ENCODE measurements around the gene ZNF215. TPM values are rescaled to one million over a fixed set of nuclear protein-coding genes. Genes with fewer than 3 reads are reported as not detected.

ZNF215 gene
- total and polyA plus RNA-seq, 2 of the 8 experiments (the other 6 are each of a cell fraction or from before 2014, with no cell fraction given), result 6.4 to 17.9 TPM

- TF ChIP-seq USF2 (IDR thresholded peaks at IDR 0.05; ENCODE audit: low read length), result no peak
- no peak for TF ChIP-seq TAF7 (optimal IDR thresholded peaks at IDR 0.05; ENCODE audit: borderline replicate concordance, low read depth, low read length)
- no peak for TF ChIP-seq ATF2 (IDR thresholded peaks at IDR 0.05; ENCODE audit: low read length)
Observed at GRCh38 chr11:6892400-6892799, 33.8 kb upstream of the ZNF215 start, which contains the start of gene OR2D2 (continued).

Measured in H1 (cell line).